Prostate gland (tissue), 2 donors: ENCODE data around the gene CLDND1. TPM values are rescaled to one million over a fixed set of nuclear protein-coding genes. Genes with fewer than 3 reads are reported as not detected.

Experiments used
- DNase-seq: peaks from one replicate; pipeline ENCODE4 v3.0.0-alpha.2; 2019; ENCODE audit warnings: low spot score
- H3K27ac ChIP-seq, 2 donors: fragments of 200-600 bp; sonication (generic); 2 replicates each; pipeline ENCODE4 v1.5.1; 2017 to 2019
- H3K27me3 ChIP-seq: fragments of 200-600 bp; sonication (generic); replicated peaks from 2 replicates; pipeline ENCODE4 v1.5.1; 2019; ENCODE audit not compliant: insufficient read depth
- H3K36me3 ChIP-seq, 2 donors: fragments of 200-600 bp; sonication (generic); 1 replicate in 1 of 2; 2 replicates in 1 of 2; pipeline versions ENCODE4 v1.5.1 to v1.8.1; 2017 to 2019
- H3K4me1 ChIP-seq: fragments of 200-600 bp; sonication (generic); replicated peaks from 2 replicates; pipeline ENCODE4 v1.5.1; 2019
- H3K4me3 ChIP-seq, 2 donors: fragments of 200-600 bp; sonication (generic); 2 replicates each; pipeline ENCODE4 v1.5.1; 2017 to 2019
- H3K9me3 ChIP-seq: fragments of 200-600 bp; sonication (generic); 2 replicates; pipeline ENCODE4 v1.5.1; 2017
- POLR2A ChIP-seq: fragments of 450-650 bp; IDR thresholded peaks from one replicate; pipeline ENCODE4 v1.6.1; 2016; ENCODE audit warnings: antibody characterized with exemption, mild to moderate bottlenecking
- POLR2AphosphoS5 ChIP-seq: sonication (generic); formaldehyde crosslinking; IDR thresholded peaks from one replicate; pipeline ENCODE4 v1.6.1; 2017; ENCODE audit warnings: antibody characterized with exemption
- WGBS: methylation state at CpG from one replicate; pipeline ENCODE4 v1.1.5; 2018; 5-methylcytosine and 5-hydroxymethylcytosine counted together
- intact Hi-C: fragments of 100-400 bp; cut with DNase I; formaldehyde crosslinking; loops from one replicate; pipeline ENCODE4 v1.14.2; 2022
- total RNA-seq, 2 donors: library from RNA; depleted of rRNA; stranded (reverse); fragments of >200 nt; gene quantifications; one replicate each; pipeline ENCODE4 v1.1.0, GENCODE V29; 2016
- TF ChIP-seq, protein P1 (sequence below), 4 experiments: fragments of 200-600 bp in 2 of 4; fragments of 450-650 bp in 2 of 4; sonication (generic) in 2 of 4; IDR thresholded peaks; 1 replicate in 3 of 4; 2 replicates in 1 of 4; pipeline ENCODE4 v1.5.1; 2016 to 2019; ENCODE audit warnings: antibody characterized with exemption in 4 of 4, mild to moderate bottlenecking in 2 of 4, moderate library complexity in 2 of 4

The CLDND1 gene
- total RNA-seq, 2 donors from 2014 or later: 71.2 to 113 TPM

DNA sequence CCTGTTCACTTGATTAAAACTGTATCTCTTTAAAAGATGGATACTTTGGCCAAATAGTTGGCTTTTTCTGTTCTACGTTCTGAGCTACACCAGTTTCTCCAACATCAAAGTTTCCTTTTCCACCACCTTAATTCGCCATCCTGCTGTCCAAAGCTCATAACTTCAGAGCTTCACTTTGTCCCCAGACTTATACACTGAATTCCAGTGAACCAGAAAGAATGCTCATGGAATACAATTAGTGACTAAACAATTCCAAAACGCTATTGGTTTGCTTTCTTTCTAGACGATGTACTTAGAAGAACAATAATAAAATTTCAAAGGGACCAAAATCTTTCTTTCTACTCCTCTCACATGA lies 32.3 kb upstream of the CLDND1 start:
- no peak for DNase-seq
- 42% methylated on average over 4 of the region's 4 CpGs for WGBS
- H3K4me1 ChIP-seq: no peaks in the 10 kb centered on the region
- no peak overlapping the region for H3K27ac ChIP-seq
- H3K4me3 ChIP-seq: no peak overlapping the region
- no peaks in the 10 kb centered on the region for H3K9me3 ChIP-seq
- TF ChIP-seq, protein P1, sequence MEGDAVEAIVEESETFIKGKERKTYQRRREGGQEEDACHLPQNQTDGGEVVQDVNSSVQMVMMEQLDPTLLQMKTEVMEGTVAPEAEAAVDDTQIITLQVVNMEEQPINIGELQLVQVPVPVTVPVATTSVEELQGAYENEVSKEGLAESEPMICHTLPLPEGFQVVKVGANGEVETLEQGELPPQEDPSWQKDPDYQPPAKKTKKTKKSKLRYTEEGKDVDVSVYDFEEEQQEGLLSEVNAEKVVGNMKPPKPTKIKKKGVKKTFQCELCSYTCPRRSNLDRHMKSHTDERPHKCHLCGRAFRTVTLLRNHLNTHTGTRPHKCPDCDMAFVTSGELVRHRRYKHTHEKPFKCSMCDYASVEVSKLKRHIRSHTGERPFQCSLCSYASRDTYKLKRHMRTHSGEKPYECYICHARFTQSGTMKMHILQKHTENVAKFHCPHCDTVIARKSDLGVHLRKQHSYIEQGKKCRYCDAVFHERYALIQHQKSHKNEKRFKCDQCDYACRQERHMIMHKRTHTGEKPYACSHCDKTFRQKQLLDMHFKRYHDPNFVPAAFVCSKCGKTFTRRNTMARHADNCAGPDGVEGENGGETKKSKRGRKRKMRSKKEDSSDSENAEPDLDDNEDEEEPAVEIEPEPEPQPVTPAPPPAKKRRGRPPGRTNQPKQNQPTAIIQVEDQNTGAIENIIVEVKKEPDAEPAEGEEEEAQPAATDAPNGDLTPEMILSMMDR (IDR thresholded peaks at IDR 0.05): no peak
- no peak for TF ChIP-seq POLR2AphosphoS5
- TF ChIP-seq POLR2A: no peak
- no peaks in the 10 kb centered on the region for H3K36me3 ChIP-seq
- intact Hi-C loops: no loop called here
- H3K27me3 ChIP-seq: no peaks in the 10 kb centered on the region

DNA sequence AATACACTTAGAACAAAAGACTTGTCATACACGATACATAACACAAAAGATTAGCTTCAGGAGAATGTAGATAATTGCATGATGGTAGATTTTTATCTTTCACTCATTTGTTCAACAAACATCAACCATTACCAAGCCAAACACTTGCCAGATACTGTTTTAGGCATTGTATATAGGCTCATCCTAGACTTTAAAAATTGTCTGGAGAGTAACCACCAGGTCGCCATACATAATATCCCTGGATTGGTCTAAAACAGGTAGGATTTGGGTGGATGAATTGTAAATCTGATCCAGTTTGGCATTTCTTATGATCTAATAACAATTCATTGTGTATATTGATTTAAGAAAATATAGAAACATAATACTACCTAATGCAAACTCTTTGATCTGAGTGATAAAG lies 31.9 kb upstream of the CLDND1 start:
- WGBS: 67% methylated on average over 2 of the region's 2 CpGs
- Histone ChIP-seq H3K4me1 (no peaks in the 10 kb centered on the region), H3K9me3 (no peaks in the 10 kb centered on the region), H3K36me3 (no peaks in the 10 kb centered on the region), H3K27ac (no peak overlapping the region), H3K27me3 (no peaks in the 10 kb centered on the region), H3K4me3 (no peak overlapping the region)
- TF ChIP-seq POLR2A: no peak
- no peak for TF ChIP-seq POLR2AphosphoS5
- intact Hi-C loops: no loop called here
- DNase-seq: no peak

DNA sequence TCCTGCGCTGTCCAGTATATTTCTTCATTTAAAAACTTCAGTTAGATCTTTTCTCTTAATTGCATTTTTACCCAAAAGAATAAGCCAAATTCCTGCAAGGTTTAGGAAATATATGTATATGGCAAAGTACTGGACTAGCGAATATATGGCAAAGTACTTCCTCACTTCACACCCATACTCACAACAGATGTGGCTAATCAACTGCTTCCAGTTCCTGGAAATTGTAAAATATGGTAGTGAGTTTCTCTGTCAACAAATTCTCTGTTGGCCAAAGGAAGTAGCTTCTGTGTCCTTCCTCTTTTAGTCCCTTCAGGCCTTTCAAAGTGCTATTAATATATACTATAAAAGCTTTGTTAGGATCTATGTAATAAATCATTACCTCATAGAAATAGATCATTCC lies 31.1 kb upstream of the CLDND1 start:
- no peaks in the 10 kb centered on the region for H3K36me3 ChIP-seq
- H3K4me3 ChIP-seq: no peak overlapping the region
- intact Hi-C loops: no loop called here
- TF ChIP-seq, protein P1 (IDR thresholded peaks at IDR 0.05): no peak
- H3K9me3 ChIP-seq: no peaks in the 10 kb centered on the region
- no peaks in the 10 kb centered on the region for H3K27me3 ChIP-seq
- no peak for DNase-seq
- no peak overlapping the region for H3K27ac ChIP-seq
- no peaks in the 10 kb centered on the region for H3K4me1 ChIP-seq
- 86% methylated on average over 2 of the region's 2 CpGs for WGBS

DNA sequence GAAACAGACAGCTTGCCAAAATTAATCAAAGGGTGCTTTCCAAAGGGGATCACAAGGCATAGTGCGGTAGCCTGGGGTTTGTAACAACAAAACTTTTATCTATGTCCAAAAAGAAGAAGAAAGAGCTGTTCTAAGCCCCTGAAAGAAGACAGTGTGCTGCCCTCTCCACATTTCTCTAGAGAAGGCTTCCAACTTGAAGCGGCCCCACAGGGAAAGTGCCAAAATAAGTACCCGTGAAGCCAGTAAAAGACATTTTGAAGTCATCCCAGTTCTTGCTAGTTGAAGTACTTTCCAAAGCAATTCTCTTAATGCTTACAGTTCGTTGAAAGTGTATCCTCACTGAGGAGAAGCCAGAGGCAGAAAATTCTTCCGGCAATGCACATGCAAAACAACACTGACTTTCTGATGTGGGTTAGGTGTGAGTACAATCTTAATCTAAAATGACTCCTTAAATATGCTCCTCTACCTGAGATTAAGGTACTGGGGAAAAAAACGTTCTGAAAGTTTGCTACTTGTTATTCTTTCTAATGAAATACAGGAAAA lies 30.4 kb upstream of the CLDND1 start:
- Histone ChIP-seq H3K27me3 (no peaks in the 10 kb centered on the region), H3K4me1 (no peaks in the 10 kb centered on the region), H3K36me3 (no peaks in the 10 kb centered on the region), H3K9me3 (no peaks in the 10 kb centered on the region), H3K4me3 (no peak overlapping the region), H3K27ac (no peak overlapping the region)
- intact Hi-C loops: no loop called here
- TF ChIP-seq, protein P1 (IDR thresholded peaks at IDR 0.05): no peak
- no peak for TF ChIP-seq POLR2A
- TF ChIP-seq POLR2AphosphoS5: no peak
- 32% methylated on average over 6 of the region's 6 CpGs for WGBS
- no peak for DNase-seq

DNA sequence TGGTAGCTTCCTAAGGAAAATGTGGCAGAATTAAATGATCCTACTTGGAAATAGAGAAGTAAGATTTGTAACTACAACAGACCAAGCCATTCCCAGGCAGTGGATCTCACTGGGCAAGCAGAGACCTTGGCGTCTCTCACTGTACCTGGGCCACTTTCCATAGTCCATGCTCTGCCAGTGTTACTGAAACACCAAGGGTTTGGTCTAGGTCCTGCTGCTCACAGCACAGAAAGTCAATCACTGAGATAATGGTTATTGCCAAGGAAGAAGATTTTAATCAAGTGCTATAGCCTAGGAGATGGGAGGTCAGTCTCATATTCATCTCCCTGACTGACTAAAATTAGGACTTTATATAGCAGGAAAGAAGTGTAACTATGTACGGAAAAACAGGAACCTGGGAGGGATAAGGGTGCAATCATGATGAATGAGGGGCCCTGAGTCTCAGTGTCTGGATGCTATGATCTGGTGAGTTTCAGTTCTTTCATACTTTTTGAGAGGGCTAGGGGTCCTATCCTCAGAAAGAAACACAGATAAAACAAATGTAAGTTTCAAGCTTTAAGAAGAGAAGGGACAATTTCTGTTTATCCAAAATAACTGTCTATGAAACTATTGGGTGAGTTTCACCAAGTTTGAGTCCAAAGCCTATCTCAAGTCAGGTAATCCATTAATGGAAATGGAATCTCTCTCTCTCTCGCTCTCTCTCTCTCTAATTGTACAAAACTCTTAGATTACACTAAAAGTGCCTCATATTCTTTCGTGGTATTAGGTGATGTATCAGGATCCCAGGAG lies 29.7 kb upstream of the CLDND1 start:
- TF ChIP-seq, protein P1 (IDR thresholded peaks at IDR 0.05): no peak
- TF ChIP-seq POLR2AphosphoS5 (no peak), POLR2A (no peak)
- no peaks in the 10 kb centered on the region for H3K36me3 ChIP-seq
- no peaks in the 10 kb centered on the region for H3K9me3 ChIP-seq
- 63% methylated on average over 4 of the region's 4 CpGs for WGBS
- H3K27ac ChIP-seq: no peak overlapping the region
- DNase-seq: no peak
- no peak overlapping the region for H3K4me3 ChIP-seq
- H3K27me3 ChIP-seq: no peaks in the 10 kb centered on the region
- intact Hi-C loops: no loop called here
- no peaks in the 10 kb centered on the region for H3K4me1 ChIP-seq
